Stimulated activated CD4-positive, alpha-beta T cell treated with anti-CD3 and anti-CD28 coated beads, Interleukin-12 subunit alpha, Interleukin-12 subunit beta, amount 100 ng/mL, for 4 hours (primary cell): ENCODE results near the gene HSD11B2.

Source experiments
- DNase-seq: peaks from one replicate; pipeline ENCODE4 v3.0.0-alpha.2; 2020

The HSD11B2 gene

GRCh38 chr16:67436640-67437193 lies 5.8 kb downstream of the HSD11B2 start:
- DNase-seq, result no peak

DNA sequence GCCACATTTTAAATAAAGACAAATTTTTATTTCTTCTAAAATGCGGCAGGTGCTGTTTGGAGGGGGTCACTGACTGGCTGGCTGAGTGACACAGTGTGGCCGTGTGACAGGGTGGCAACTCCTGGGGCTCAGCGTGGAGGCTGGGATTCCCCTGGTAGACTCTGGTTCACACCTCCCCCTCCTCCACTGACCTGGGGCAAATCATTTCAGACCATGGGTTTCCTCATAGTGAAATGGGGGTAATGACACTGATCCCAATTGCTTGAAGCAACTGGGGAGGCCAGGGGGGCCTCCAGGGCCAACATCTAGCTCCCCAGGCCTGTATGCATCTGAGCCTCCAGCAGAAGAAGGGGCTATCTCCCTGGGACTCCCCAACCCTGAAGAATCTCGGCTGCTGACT lies 6.6 kb downstream of the HSD11B2 start:
- DNase-seq, result no peak

DNA sequence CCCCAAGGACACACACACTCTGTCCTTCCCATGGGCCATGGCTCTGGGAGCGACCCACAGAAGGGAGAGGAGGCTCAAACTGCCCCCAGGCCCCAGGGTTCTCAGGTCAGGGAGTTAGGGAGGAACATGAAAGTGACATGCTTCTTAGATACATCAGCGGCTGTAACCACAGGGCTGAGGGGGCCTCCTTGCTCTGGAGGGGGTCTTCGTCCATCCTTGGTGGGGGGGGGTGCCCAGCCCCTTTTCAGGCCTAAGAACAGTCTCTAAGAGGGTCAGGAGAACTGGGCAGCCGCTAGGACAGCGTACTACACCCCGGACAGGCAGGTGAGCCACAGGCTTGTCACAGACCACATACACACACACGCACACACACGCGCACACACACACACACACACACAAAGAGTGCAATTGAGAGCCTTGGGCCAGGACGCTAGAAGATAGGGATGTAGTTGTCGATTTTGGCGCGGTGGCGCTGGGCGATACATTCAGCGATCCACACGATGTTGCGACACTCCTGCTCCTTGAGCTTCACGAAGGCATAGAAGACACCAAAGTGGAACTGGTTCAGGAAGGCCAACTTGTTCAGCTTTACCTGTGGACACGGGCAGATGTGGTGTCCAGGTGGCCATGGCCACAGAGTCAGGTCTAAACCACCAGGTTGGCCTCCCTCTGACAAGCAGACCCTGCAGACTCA lies 7.3 kb downstream of the HSD11B2 start:
- DNase-seq, result no peak

DNA sequence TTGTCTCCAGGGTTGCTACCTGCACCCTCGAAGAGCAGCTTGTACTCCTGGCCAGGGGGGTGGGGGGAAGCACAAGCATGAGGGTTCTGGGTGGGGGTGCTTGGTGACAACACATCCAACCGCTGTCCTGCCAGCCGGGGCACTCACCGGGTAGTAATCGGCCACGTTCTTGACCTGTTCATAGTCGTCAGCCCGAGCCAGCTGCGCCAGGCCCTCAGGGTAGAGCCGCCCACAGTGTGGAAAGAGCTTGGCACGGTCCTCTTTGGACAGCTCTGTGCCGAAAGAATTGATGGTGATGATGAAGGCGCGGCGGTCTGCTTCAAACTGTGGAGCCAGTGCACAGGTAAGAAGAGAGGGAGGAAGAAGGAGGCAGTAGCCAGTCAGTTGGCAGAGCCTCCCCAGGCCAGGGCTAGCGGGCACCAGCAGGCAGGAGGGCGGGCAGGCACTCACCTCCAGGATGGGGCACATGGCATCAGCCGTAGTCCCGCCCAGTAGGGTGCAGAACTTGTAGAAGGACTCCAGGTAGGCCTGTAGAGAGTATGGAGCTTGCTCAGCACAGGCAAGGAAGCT lies 8.0 kb downstream of the HSD11B2 start:
- no peak for DNase-seq

GRCh38 chr16:67441271-67441753 lies 10.4 kb downstream of the HSD11B2 start:
- no peak for DNase-seq

GRCh38 chr16:67441907-67442306 lies 11.0 kb downstream of the HSD11B2 start:
- DNase-seq, result no peak

DNA sequence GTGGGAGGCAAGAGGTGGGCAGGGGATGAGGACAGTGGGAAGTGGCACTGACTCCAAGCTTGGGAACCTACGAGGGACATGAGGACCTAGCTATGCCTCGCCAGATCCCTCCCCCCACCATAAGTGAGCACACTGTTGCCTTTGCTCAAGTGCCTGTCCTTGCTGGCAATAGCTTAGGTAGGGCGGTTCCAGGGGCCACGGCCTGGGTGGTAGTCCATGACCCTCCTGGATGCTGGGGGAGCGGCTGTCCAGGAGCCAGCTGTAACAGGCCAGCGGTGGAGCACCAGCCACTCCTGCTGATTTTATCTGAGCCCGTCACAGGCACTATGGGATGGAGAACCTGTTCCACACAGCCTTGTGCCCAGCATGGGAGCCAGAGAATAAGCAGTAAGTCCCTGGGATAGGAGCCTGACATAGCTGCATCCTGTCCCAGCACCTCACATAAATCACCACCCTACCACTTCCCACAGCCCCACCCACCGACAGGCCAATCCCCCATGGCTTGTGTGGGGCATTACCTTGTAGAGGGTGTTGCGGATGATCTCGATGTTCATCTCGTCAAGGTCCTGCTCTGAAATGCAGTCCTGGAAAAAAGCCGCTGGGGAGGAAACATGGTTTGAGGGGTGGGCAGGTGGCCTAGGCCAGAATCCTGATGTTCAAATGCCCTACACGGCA lies 11.8 kb downstream of the HSD11B2 start:
- DNase-seq, result no peak

DNA sequence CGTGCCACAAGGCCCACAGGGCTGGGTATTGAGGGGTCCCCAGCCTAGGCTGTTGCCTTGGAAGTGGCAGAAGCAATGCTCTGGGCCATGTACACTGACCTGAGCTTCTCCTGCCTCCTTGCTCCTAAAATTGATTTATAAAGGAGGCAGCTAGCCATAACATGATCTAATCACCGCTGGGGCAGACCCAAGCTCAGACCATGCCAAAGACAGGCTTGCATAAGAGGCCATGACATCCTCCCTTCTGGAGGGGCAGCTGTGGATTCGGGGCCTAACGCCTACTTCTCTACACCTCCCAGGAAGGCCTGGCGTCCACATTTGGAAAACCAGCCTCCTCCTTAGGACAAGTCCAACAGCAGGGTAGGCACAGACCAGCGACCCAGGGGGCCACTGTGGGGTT lies 12.3 kb downstream of the HSD11B2 start:
- DNase-seq, result no peak

- no peak for DNase-seq
These were observed 13.6 kb downstream of the HSD11B2 start for GRCh38 chr16:67444259-67445125.

- no peak for DNase-seq
These were observed 14.2 kb downstream of the HSD11B2 start for GRCh38 chr16:67445126-67445426.

DNA sequence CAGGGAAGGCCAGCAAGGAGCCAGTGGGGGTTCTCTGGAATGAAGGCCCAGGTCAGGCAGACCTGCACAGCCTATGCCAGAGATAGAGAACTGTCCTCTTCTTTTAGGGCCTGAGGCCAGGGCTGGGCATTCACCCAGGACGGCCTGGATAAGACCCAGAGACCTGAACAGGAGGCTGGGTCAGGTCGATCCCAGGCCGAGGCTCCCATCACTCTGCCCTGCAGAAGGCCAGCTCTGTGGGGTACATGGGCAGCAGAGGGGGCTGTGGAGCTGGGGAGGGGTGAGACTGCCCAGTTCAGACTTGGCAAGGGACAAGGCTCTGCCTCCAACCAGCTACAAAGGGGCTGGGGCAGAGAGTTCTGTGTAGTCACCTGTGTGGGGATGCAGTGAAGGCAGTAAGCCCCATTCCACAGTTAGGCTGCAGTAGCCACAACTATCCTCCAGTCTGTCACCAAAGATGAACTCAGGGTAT lies 14.6 kb downstream of the HSD11B2 start:
- no peak for DNase-seq

- no peak for DNase-seq
These were observed 15.3 kb downstream of the HSD11B2 start for GRCh38 chr16:67445913-67446907.

DNA sequence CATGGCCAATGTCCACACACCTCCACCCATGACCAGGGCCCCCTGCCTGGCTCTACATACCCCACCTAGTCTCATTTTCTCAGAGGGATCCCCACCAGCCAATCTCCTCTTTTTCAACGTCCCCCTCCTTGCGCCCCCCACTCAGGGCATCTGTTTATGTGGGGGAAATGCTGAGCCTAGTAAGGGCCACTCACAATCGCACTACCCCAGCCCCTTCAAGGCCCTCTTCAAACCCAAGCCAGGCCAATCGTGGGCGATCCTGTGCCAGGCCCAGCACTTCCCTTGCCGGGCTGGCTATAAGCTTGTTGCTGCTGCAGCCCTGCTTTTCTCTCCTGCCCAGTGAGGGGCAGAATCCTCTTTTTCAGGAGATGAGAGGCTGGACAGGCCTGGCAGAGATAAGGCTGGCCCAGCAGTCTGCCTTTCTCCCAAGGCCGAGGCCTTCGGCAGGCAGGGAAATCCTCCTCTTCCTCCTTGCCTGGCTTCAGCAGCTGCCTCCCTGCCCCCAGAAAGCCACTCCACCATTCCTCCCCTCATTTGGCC lies 16.1 kb downstream of the HSD11B2 start:
- no peak for DNase-seq

- DNase-seq, result peak; percentile 64
These were observed 16.7 kb downstream of the HSD11B2 start for GRCh38 chr16:67447508-67448076.

DNA sequence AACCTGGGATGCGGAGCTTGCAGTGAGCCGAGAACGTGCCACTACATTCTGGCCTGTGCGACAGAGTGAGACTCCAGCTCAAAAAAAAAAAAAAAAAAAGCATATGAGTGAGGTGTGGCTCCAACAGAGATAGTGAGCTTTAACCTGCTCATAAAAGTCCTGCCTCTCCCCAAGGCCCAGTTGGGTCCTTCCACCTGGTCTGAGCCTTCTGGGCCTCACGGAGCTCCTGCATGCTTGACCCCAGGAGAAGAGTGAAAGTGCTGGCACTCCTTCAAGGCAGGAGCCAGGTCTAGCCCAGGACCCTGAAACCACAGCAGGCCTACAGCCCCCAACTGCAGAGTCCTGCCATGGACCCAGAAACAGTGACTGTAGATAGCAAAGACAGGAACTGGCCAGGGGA lies 17.7 kb downstream of the HSD11B2 start:
- no peak for DNase-seq

DNA sequence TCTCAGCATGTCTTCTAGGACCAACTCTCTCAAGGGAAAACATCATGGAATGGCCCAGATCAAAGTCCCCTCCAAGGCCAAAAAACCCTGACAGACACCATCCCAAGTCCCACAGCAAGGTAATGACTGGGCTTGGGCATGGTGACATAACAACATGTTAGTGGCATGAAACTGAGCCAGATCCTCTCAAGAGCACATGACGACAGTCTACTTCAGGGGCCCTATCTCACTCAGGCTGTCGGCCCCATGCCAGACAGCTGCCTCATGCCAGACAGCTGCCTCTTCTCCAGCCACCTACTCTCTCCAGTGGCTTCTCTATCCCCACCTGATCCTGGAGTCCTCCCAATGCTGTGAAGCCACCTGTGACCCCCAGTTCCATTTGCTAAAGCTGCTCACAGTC lies 18.4 kb downstream of the HSD11B2 start:
- DNase-seq, result no peak

DNA sequence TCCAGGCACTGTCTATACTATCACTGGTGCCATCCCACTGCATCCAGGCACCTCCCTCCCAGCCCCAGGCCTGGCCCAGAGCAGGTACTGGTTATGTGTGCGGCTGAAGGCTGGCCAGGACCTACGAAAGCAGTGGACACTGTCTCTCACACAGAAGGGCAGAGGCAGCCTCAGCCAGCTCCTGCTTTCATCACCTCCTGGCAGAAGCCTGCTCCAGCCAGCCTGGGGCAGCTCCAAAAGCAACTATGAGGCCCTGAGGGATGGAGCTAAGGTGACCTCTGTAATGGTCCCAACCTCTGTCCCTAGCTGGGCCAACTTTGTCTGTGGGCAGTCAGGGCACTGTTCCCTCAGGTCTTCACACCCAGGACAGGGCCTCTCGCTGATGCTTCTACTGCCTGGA lies 18.8 kb downstream of the HSD11B2 start:
- no peak for DNase-seq

DNA sequence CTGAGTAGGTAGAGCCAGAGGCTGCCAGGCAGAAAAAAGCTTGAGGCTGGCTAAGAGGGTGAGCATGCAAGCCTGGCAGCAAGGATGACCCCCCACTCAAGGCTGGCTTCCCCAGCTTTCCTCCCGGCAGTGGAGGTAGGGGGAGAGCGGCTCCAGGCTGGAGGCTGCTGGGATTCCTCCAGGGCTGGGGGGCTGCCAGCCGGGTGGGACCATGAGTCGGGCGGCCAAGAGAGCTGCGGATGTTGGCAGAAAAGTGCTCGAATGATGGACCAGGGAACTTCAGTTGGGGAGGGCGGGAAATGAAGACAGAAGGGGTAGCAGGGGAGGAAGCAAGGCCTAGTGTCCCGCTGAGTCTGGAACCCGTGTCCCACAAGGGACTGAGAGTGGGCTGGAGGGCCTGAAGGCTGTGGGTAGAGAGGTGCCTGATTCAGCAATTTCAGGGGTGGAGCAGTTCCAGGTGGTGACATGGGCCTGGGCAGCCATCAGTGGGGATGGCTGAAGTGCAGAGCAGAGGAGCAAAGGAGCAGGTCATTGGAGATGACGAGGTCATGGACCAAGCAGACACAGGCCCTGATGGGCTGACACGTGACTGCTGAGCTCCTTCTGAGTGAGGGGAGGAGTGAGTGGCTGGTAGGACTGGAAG lies 20.3 kb downstream of the HSD11B2 start:
- no peak for DNase-seq

DNA sequence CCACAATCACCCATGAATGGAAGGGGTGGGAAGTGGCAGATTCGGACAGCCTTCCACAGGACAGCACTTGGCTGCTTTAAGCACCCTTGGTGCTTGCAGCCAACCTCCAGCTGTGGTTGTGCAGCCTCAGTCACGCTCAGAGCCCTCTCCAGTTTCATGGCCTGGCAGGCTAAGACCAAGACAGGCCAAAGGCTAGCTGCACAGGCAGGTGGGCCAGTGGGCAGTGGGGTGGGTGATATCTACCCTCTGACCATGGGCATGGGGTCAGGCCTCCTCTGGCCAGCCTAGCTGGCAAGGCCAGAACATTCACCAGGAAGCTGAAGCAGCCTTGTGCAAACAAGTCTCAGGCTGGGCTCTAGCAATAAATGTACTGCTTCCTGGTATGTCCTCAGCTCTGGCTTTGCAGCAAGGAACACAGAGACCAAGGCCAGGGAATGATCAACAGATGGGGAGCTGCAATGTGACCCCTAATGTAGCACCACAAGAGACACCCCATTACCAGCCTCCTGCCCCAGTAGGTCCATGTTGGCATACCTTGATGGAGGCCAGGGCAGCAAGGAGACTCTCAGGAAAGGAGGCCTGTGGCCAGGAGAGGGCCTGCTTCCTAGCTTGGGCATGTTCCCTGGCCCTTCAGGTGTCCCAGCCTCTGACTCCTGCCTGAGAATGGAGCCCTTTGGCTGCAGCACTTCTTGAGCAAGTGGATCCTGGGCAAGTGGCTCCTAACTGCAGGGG lies 20.9 kb downstream of the HSD11B2 start:
- no peak for DNase-seq

- no peak for DNase-seq
These were observed 23.2 kb downstream of the HSD11B2 start for GRCh38 chr16:67454104-67454503.
